HL-60/S4 (cell line): Measurements from ENCODE around the gene STARD5.

ENCODE experiments used
- in situ Hi-C: fragments of 300-500 bp; cut with MboI; formaldehyde crosslinking; loops from 2 replicates; pipeline ENCODE4 v1.14.3; 2022; ENCODE audit warnings: low sequenced_read_pairs

STARD5 gene

GRCh38 chr15:81264072-81264857 is 59.7 kb downstream of the STARD5 start:
- in situ Hi-C loops: loop anchor here (10.0 to 25.0 kb wide), 4 partner anchors 159 to 802 kb away; no protein-coding TSS in a partner anchor

- in situ Hi-C loops: loop anchor here (10.0 to 25.0 kb wide), 4 partner anchors 159 to 801 kb away; no protein-coding TSS in a partner anchor
These were observed 60.5 kb downstream of the STARD5 start for GRCh38 chr15:81263477-81263876.

GRCh38 chr15:81261172-81261811 is 62.6 kb downstream of the STARD5 start:
- in situ Hi-C loops: loop anchor here (10.0 to 25.0 kb wide), 4 partner anchors 156 to 799 kb away; no protein-coding TSS in a partner anchor

- in situ Hi-C loops: loop anchor here (10.0 to 25.0 kb wide), 4 partner anchors 155 to 798 kb away; no protein-coding TSS in a partner anchor
These were observed 64.1 kb downstream of the STARD5 start for GRCh38 chr15:81259760-81260298.
